Trophoblast cell (in vitro differentiated cells and primary cell): Measurements from ENCODE around the gene OR6K2.

Experiments used
- DNase-seq, 2 donors: peaks; one replicate each; pipeline ENCODE4 v3.0.0-alpha.2; 2016
- H2AFZ ChIP-seq: 2 replicates; pipeline ENCODE4 v1.6.1; 2013; ENCODE audit warnings: low read length, moderate library complexity, mild to moderate bottlenecking; ENCODE audit not compliant: insufficient read depth, poor library complexity
- H2AK5ac ChIP-seq: 2 replicates; pipeline ENCODE4 v1.6.1; 2013; ENCODE audit warnings: mild to moderate bottlenecking, low read length
- H2BK120ac ChIP-seq: 2 replicates; pipeline ENCODE4 v1.6.1; 2013; ENCODE audit warnings: low read length, mild to moderate bottlenecking, moderate library complexity; ENCODE audit not compliant: insufficient read depth, poor library complexity
- H2BK12ac ChIP-seq: 2 replicates; pipeline ENCODE4 v1.6.1; 2013; ENCODE audit warnings: mild to moderate bottlenecking, low read length, moderate library complexity
- H2BK5ac ChIP-seq: 2 replicates; pipeline ENCODE4 v1.6.1; 2013; ENCODE audit warnings: low read length, low read depth, moderate library complexity, mild to moderate bottlenecking; ENCODE audit not compliant: poor library complexity
- H3K14ac ChIP-seq: 2 replicates; pipeline ENCODE4 v1.6.1; 2013; ENCODE audit warnings: mild to moderate bottlenecking, low read length
- H3K18ac ChIP-seq: 2 replicates; pipeline ENCODE4 v1.6.1; 2013; ENCODE audit warnings: mild to moderate bottlenecking, low read length
- H3K23ac ChIP-seq: 2 replicates; pipeline ENCODE4 v1.6.1; 2013; ENCODE audit warnings: low read length
- H3K27ac ChIP-seq: 2 replicates; pipeline ENCODE4 v1.5.1; 2013; ENCODE audit warnings: low read depth, mild to moderate bottlenecking, inconsistent platforms, low read length, moderate library complexity
- H3K27me3 ChIP-seq: 2 replicates; pipeline ENCODE4 v1.6.1; 2013; ENCODE audit warnings: inconsistent platforms, mild to moderate bottlenecking, low read length, moderate library complexity; ENCODE audit not compliant: insufficient read depth
- H3K36me3 ChIP-seq, 2 experiments: 1 replicate in 1 of 2; 2 replicates in 1 of 2; pipeline ENCODE4 v1.6.1; 2013; ENCODE audit warnings: low read length in 2 of 2, mild to moderate bottlenecking in 2 of 2, moderate library complexity in 1 of 2; ENCODE audit not compliant: insufficient read depth in 2 of 2, control insufficient read depth in 1 of 2
- H3K4ac ChIP-seq: 2 replicates; pipeline ENCODE4 v1.6.1; 2013; ENCODE audit warnings: low read depth, mild to moderate bottlenecking, low read length, moderate library complexity
- H3K4me1 ChIP-seq, 2 experiments: 1 replicate in 1 of 2; 2 replicates in 1 of 2; pipeline ENCODE4 v1.6.1; 2013; ENCODE audit warnings: low read length in 2 of 2, mild to moderate bottlenecking in 2 of 2, moderate library complexity in 1 of 2; ENCODE audit not compliant: insufficient read depth in 2 of 2, control insufficient read depth in 1 of 2
- H3K4me2 ChIP-seq: 2 replicates; pipeline ENCODE4 v1.6.1; 2013; ENCODE audit warnings: inconsistent platforms, mild to moderate bottlenecking, low read length, moderate library complexity
- H3K4me3 ChIP-seq: 2 replicates; pipeline ENCODE4 v1.5.1; 2013; ENCODE audit warnings: mild to moderate bottlenecking, low read depth, low read length, inconsistent platforms
- H3K79me1 ChIP-seq: one replicate; pipeline ENCODE4 v1.6.1; 2013; ENCODE audit warnings: low read length
- H3K79me2 ChIP-seq: 2 replicates; pipeline ENCODE4 v1.6.1; 2013; ENCODE audit warnings: low read length, mild to moderate bottlenecking; ENCODE audit not compliant: control insufficient read depth, insufficient read depth, poor library complexity
- H3K9ac ChIP-seq: 2 replicates; pipeline ENCODE4 v1.6.1; 2013; ENCODE audit warnings: mild to moderate bottlenecking, low read length
- H3K9me3 ChIP-seq: 2 replicates; pipeline ENCODE4 v1.6.1; 2013; ENCODE audit warnings: low read depth, mild to moderate bottlenecking, control low read depth, inconsistent platforms, low read length; ENCODE audit not compliant: insufficient read depth
- H4K12ac ChIP-seq: 2 replicates; pipeline ENCODE4 v1.6.1; 2013; ENCODE audit warnings: low read depth, mild to moderate bottlenecking, low read length, moderate library complexity
- H4K8ac ChIP-seq: 2 replicates; pipeline ENCODE4 v1.6.1; 2013; ENCODE audit warnings: low read depth, mild to moderate bottlenecking, low read length, moderate library complexity
- H4K91ac ChIP-seq: one replicate; pipeline ENCODE4 v1.6.1; 2013; ENCODE audit warnings: low read depth, mild to moderate bottlenecking, low read length, moderate library complexity
- WGBS: extraction: QIAGEN DNeasy Blood & Tissue Kit; methylation state at CpG from one replicate; pipeline ENCODE4 v1.1.7; 2013; ENCODE audit warnings: missing lambda C conversion rate; ENCODE audit not compliant: insufficient read length, insufficient coverage; ENCODE audit errors: extremely low coverage; 5-methylcytosine and 5-hydroxymethylcytosine counted together

The OR6K2 gene

GRCh38 chr1:158711098-158711497 lies 10.6 kb upstream of the OR6K2 start:
- WGBS = 80% methylated on average over 1 of the region's 4 CpGs
- Histone ChIP-seq H3K4me3 (no peak overlapping the region), H4K91ac (no peak overlapping the region), H2AFZ (no peak overlapping the region), H3K9ac (no peak overlapping the region), H4K12ac (no peak overlapping the region), H3K79me1 (no peaks in the 10 kb centered on the region), H2BK5ac (no peak overlapping the region), H3K79me2 (no peaks in the 10 kb centered on the region), H3K27me3 (no peaks in the 10 kb centered on the region), H4K8ac (no peak overlapping the region), H3K14ac (no peak overlapping the region), H3K9me3 (no peaks in the 10 kb centered on the region), H3K36me3 (no peaks in the 10 kb centered on the region), H2BK12ac (no peak overlapping the region), H3K18ac (no peak overlapping the region), H3K4me2 (no peak overlapping the region), H3K23ac (no peak overlapping the region), H3K4ac (no peak overlapping the region), H3K4me1 (no peaks in the 10 kb centered on the region), H2BK120ac (no peak overlapping the region), H2AK5ac (no peak overlapping the region), H3K27ac (no peak overlapping the region)
- DNase-seq = no peak

GRCh38 chr1:158706096-158706495 lies 5.6 kb upstream of the OR6K2 start:
- H3K36me3 ChIP-seq = no peaks in the 10 kb centered on the region
- no peak overlapping the region for H2AK5ac ChIP-seq
- no peaks in the 10 kb centered on the region for H3K79me2 ChIP-seq
- H3K79me1 ChIP-seq = no peaks in the 10 kb centered on the region
- H2BK120ac ChIP-seq = no peak overlapping the region
- no peak overlapping the region for H3K4me3 ChIP-seq
- H2AFZ ChIP-seq = no peak overlapping the region
- no peak overlapping the region for H3K23ac ChIP-seq
- H4K12ac ChIP-seq = no peak overlapping the region
- H3K14ac ChIP-seq = no peak overlapping the region
- no peak overlapping the region for H4K8ac ChIP-seq
- H2BK5ac ChIP-seq = no peak overlapping the region
- no peak overlapping the region for H3K4me2 ChIP-seq
- H3K9me3 ChIP-seq = no peaks in the 10 kb centered on the region
- no peak overlapping the region for H3K18ac ChIP-seq
- H2BK12ac ChIP-seq = no peak overlapping the region
- no peak overlapping the region for H3K4ac ChIP-seq
- no peaks in the 10 kb centered on the region for H3K4me1 ChIP-seq
- no peak for DNase-seq
- WGBS = no CpG with 5 or more reads among the region's 2 CpGs
- H3K27me3 ChIP-seq = no peaks in the 10 kb centered on the region
- H4K91ac ChIP-seq = no peak overlapping the region
- H3K27ac ChIP-seq = no peak overlapping the region
- no peak overlapping the region for H3K9ac ChIP-seq

- Histone ChIP-seq H3K79me2 (no peaks in the 10 kb centered on the region), H3K27me3 (no peaks in the 10 kb centered on the region), H3K4ac (no peak overlapping the region), H3K4me1 (no peaks in the 10 kb centered on the region), H3K4me2 (no peak overlapping the region), H3K23ac (no peak overlapping the region), H2BK5ac (no peak overlapping the region), H3K14ac (no peak overlapping the region), H2AFZ (no peak overlapping the region), H3K18ac (no peak overlapping the region), H2BK120ac (no peak overlapping the region), H2AK5ac (no peak overlapping the region), H3K9ac (no peak overlapping the region), H3K4me3 (no peak overlapping the region), H3K9me3 (no peaks in the 10 kb centered on the region), H4K12ac (no peak overlapping the region), H4K8ac (no peak overlapping the region), H3K79me1 (no peaks in the 10 kb centered on the region), H4K91ac (no peak overlapping the region), H3K27ac (no peak overlapping the region), H2BK12ac (no peak overlapping the region), H3K36me3 (no peaks in the 10 kb centered on the region)
- DNase-seq = no peak
- no CpG with 5 or more reads among the region's 2 CpGs for WGBS
These were observed 5.9 kb downstream of the OR6K2 start for GRCh38 chr1:158694596-158694995.

- Histone ChIP-seq H2AK5ac (no peak overlapping the region), H3K9ac (no peak overlapping the region), H4K91ac (no peak overlapping the region), H3K14ac (no peak overlapping the region), H3K4me3 (no peak overlapping the region), H3K18ac (no peak overlapping the region), H3K4me1 (no peaks in the 10 kb centered on the region), H4K12ac (no peak overlapping the region), H2BK12ac (no peak overlapping the region), H3K36me3 (no peaks in the 10 kb centered on the region), H3K79me1 (no peaks in the 10 kb centered on the region), H3K27ac (no peak overlapping the region), H2BK120ac (no peak overlapping the region), H3K79me2 (no peaks in the 10 kb centered on the region), H4K8ac (no peak overlapping the region), H3K27me3 (no peaks in the 10 kb centered on the region), H3K23ac (no peak overlapping the region), H3K4me2 (no peak overlapping the region), H2AFZ (no peak overlapping the region), H2BK5ac (no peak overlapping the region), H3K9me3 (no peaks in the 10 kb centered on the region), H3K4ac (no peak overlapping the region)
- no peak for DNase-seq
These were observed 8.1 kb downstream of the OR6K2 start for GRCh38 chr1:158692356-158692755.

GRCh38 chr1:158691907-158692306 lies 8.5 kb downstream of the OR6K2 start:
- H3K4me2 ChIP-seq = no peak overlapping the region
- no peak overlapping the region for H2BK120ac ChIP-seq
- no peak overlapping the region for H2AFZ ChIP-seq
- no peak overlapping the region for H3K18ac ChIP-seq
- no peak overlapping the region for H3K23ac ChIP-seq
- no peak overlapping the region for H2AK5ac ChIP-seq
- H3K4ac ChIP-seq = no peak overlapping the region
- no peaks in the 10 kb centered on the region for H3K36me3 ChIP-seq
- no peaks in the 10 kb centered on the region for H3K9me3 ChIP-seq
- H3K27ac ChIP-seq = no peak overlapping the region
- no peak overlapping the region for H4K12ac ChIP-seq
- H3K27me3 ChIP-seq = no peaks in the 10 kb centered on the region
- no peak overlapping the region for H3K4me3 ChIP-seq
- H3K14ac ChIP-seq = no peak overlapping the region
- no peak overlapping the region for H4K91ac ChIP-seq
- no peaks in the 10 kb centered on the region for H3K79me2 ChIP-seq
- no peak overlapping the region for H4K8ac ChIP-seq
- H3K4me1 ChIP-seq = no peaks in the 10 kb centered on the region
- no peak overlapping the region for H2BK5ac ChIP-seq
- H3K9ac ChIP-seq = no peak overlapping the region
- no peaks in the 10 kb centered on the region for H3K79me1 ChIP-seq
- DNase-seq = no peak
- no peak overlapping the region for H2BK12ac ChIP-seq
